Neural cell (in vitro differentiated cells): ENCODE data around the gene PTOV1. TPM values are rescaled to one million over a fixed set of nuclear protein-coding genes. Genes with fewer than 3 reads are reported as not detected.
A peak's percentile ranks its signal among the peaks of the same experiment; 100 is the strongest.

Experiments used
- H2AFZ ChIP-seq: fragments of 200-600, 300-800 bp; sonication (generic), shearing (Covaris generic); 2 replicates; pipeline ENCODE4 v1.6.0; 2014; ENCODE audit warnings: low read depth, mild to moderate bottlenecking, antibody characterized with exemption, low read length, moderate library complexity
- H3F3A ChIP-seq: fragments of 200-600 bp; shearing (Covaris generic); 2 replicates; pipeline ENCODE4 v1.6.1; 2016; ENCODE audit warnings: mild to moderate bottlenecking, moderate library complexity, mixed read lengths, antibody characterized with exemption, low read length; ENCODE audit not compliant: insufficient read depth, poor library complexity, severe bottlenecking
- H3K27ac ChIP-seq: fragments of 200-600, 300-800 bp; sonication (generic), shearing (Covaris generic); 2 replicates; pipeline ENCODE4 v1.5.1; 2014; ENCODE audit warnings: mild to moderate bottlenecking, low read length, moderate library complexity
- H3K27me3 ChIP-seq: fragments of 300-800, 200-600 bp; sonication (generic), shearing (Covaris generic); 2 replicates; pipeline ENCODE4 v1.6.0; 2014; ENCODE audit warnings: mild to moderate bottlenecking, low read depth, low read length, moderate library complexity; ENCODE audit not compliant: insufficient read depth
- H3K36me3 ChIP-seq: fragments of 300-800, 200-600 bp; sonication (generic), shearing (Covaris generic); 2 replicates; pipeline ENCODE4 v1.5.1; 2014; ENCODE audit warnings: mild to moderate bottlenecking, antibody characterized with exemption, low read length, moderate library complexity; ENCODE audit not compliant: insufficient read depth
- H3K4me2 ChIP-seq: fragments of 300-800, 200-600 bp; sonication (generic), shearing (Covaris generic); 2 replicates; pipeline ENCODE4 v1.6.0; 2014; ENCODE audit warnings: mild to moderate bottlenecking, low read length
- H3K4me3 ChIP-seq: fragments of 300-800, 200-600 bp; sonication (generic), shearing (Covaris generic); 2 replicates; pipeline ENCODE4 v1.5.1; 2014; ENCODE audit warnings: mild to moderate bottlenecking, low read length, moderate library complexity
- H3K79me2 ChIP-seq: fragments of 200-600 bp; shearing (Covaris generic); replicated peaks from 2 replicates; pipeline ENCODE4 v1.6.0; 2014; ENCODE audit warnings: mild to moderate bottlenecking, low read length, moderate library complexity; ENCODE audit not compliant: insufficient read depth
- H3K9ac ChIP-seq: fragments of 300-800, 200-600 bp; sonication (generic), shearing (Covaris generic); 2 replicates; pipeline ENCODE4 v1.6.1; 2016; ENCODE audit warnings: mild to moderate bottlenecking, low read length, mixed read lengths
- H3K9me2 ChIP-seq: fragments of 200-600 bp; shearing (Covaris generic); 2 replicates; pipeline ENCODE4 v1.6.1; 2016; ENCODE audit warnings: mild to moderate bottlenecking, low read length, mixed read lengths; ENCODE audit not compliant: insufficient read depth
- H3K9me3 ChIP-seq: fragments of 200-600, 300-800 bp; sonication (generic), shearing (Covaris generic); 2 replicates; pipeline ENCODE4 v1.6.1; 2016; ENCODE audit warnings: mild to moderate bottlenecking, mixed run types, low read length, moderate library complexity, mixed read lengths
- H4K20me1 ChIP-seq: fragments of 200-600 bp; shearing (Covaris generic); 2 replicates; pipeline ENCODE4 v1.6.1; 2016; ENCODE audit warnings: mild to moderate bottlenecking, mixed run types; ENCODE audit not compliant: insufficient read depth
- CTCF ChIP-seq: fragments of 450-650 bp; IDR thresholded peaks from 2 replicates; pipeline ENCODE4 v1.5.1; 2014; ENCODE audit warnings: antibody characterized with exemption, mild to moderate bottlenecking, moderate library complexity; ENCODE audit not compliant: poor library complexity, severe bottlenecking
- EP300 ChIP-seq: fragments of 450-650 bp; conservative IDR thresholded peaks from 2 replicates; pipeline ENCODE4 v1.6.1; 2014; ENCODE audit warnings: antibody characterized with exemption, mild to moderate bottlenecking, moderate library complexity; ENCODE audit not compliant: poor library complexity, severe bottlenecking
- EZH2 ChIP-seq: fragments of 200-600, 300-800 bp; shearing (Covaris generic), sonication (generic); IDR thresholded peaks from 2 replicates; pipeline ENCODE4 v1.6.1; 2014; ENCODE audit warnings: antibody characterized with exemption, low read length, borderline replicate concordance, mild to moderate bottlenecking; ENCODE audit not compliant: insufficient read depth, poor library complexity, severe bottlenecking
- MXI1 ChIP-seq: fragments of 450-650 bp; conservative IDR thresholded peaks from 2 replicates; pipeline ENCODE4 v1.6.1; 2014; ENCODE audit warnings: antibody characterized with exemption, mild to moderate bottlenecking; ENCODE audit not compliant: poor library complexity, severe bottlenecking
- POLR2AphosphoS5 ChIP-seq: IDR thresholded peaks from 2 replicates; pipeline ENCODE4 v1.6.1; 2012
- RAD21 ChIP-seq: fragments of 450-650 bp; conservative IDR thresholded peaks from 2 replicates; pipeline ENCODE4 v1.6.1; 2014; ENCODE audit warnings: antibody characterized with exemption, mild to moderate bottlenecking, moderate library complexity
- REST ChIP-seq: IDR thresholded peaks from 2 replicates; pipeline ENCODE4 v1.6.1; 2012; ENCODE audit warnings: borderline replicate concordance
- SMC3 ChIP-seq: fragments of 450-650 bp; conservative IDR thresholded peaks from 2 replicates; pipeline ENCODE4 v1.6.1; 2014; ENCODE audit warnings: antibody characterized with exemption, mild to moderate bottlenecking, moderate library complexity; ENCODE audit not compliant: poor library complexity
- TAF1 ChIP-seq: IDR thresholded peaks from 2 replicates; pipeline ENCODE4 v1.6.1; 2012; ENCODE audit warnings: low read depth
- polyA plus RNA-seq: library from polyadenylated mRNA; depleted of rRNA; stranded (reverse); fragments of >200 nt; gene quantifications from 2 replicates; pipeline ENCODE4 v1.2.3, GENCODE V29; 2014

The PTOV1 gene
- polyA plus RNA-seq, 1 donor from 2014 or later: 199 TPM

- H3K27me3 ChIP-seq: no peaks in the 10 kb centered on the region
- H3K9me2 ChIP-seq: no peaks in the 10 kb centered on the region
- H3K79me2 ChIP-seq: no peaks in the 10 kb centered on the region
- H3K4me2 ChIP-seq: no peak overlapping the region
- no peak overlapping the region for H3K27ac ChIP-seq
- no peak overlapping the region for H2AFZ ChIP-seq
- H3K4me3 ChIP-seq: no peak overlapping the region
- no peak for TF ChIP-seq TAF1
- no peak for TF ChIP-seq SMC3
- no peak for TF ChIP-seq MXI1
- TF ChIP-seq CTCF: no peak
- TF ChIP-seq RAD21: no peak
- TF ChIP-seq EZH2: no peak
- no peak for TF ChIP-seq REST
- no peak for TF ChIP-seq EP300
- TF ChIP-seq POLR2AphosphoS5: no peak
- no peaks in the 10 kb centered on the region for H3K36me3 ChIP-seq
- H3K9ac ChIP-seq: no peak overlapping the region
- no peaks in the 10 kb centered on the region for H3F3A ChIP-seq
- no peaks in the 10 kb centered on the region for H4K20me1 ChIP-seq
- H3K9me3 ChIP-seq: no peaks in the 10 kb centered on the region
These were observed 39.6 kb upstream of the PTOV1 start for GRCh38 chr19:49811328-49811727.

DNA sequence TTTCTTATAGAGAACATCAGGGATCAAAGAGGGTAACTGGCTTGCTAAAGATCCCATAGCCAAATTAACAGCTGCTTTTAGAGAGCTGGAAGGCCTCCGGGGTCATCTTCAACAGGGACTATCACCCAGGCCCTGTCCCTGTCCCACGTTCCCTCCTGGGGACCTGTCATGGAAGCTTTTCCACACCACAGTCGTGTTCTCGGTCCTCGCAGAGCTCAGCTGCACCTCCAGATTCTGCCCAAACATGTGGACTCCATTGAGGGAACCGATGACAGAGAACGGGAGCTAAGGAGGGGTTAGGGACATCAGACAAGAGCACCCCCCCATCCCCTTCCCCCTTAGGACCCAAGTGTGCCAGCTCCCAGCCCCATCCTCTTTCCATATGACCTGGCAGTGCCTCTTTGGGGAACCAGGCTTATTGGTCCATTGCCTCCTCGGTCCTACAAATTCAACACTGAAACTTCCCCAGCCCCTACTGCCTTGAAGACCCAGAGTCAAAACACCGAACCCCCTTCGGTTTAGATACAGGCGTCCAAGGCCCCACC, 38.4 kb upstream of the PTOV1 start:
- Histone ChIP-seq H3K79me2 (no peaks in the 10 kb centered on the region), H3K9me2 (no peaks in the 10 kb centered on the region), H3K27ac (peak overlapping the region; percentile 97), H3K9me3 (no peaks in the 10 kb centered on the region), H3K4me3 (peak overlapping the region; percentile 74), H3F3A (no peaks in the 10 kb centered on the region), H3K4me2 (peak overlapping the region; percentile 69), H3K27me3 (no peaks in the 10 kb centered on the region), H2AFZ (peak overlapping the region; percentile 68), H3K36me3 (no peaks in the 10 kb centered on the region), H3K9ac (peak overlapping the region; percentile 82), H4K20me1 (no peaks in the 10 kb centered on the region)
- no peak for TF ChIP-seq EP300
- TF ChIP-seq SMC3: no peak
- no peak for TF ChIP-seq MXI1
- no peak for TF ChIP-seq TAF1
- no peak for TF ChIP-seq RAD21
- no peak for TF ChIP-seq EZH2
- TF ChIP-seq POLR2AphosphoS5: no peak
- TF ChIP-seq CTCF: no peak
- TF ChIP-seq REST: no peak
